Mesothelial cell of epicardium (in vitro differentiated cells): ENCODE measurements around the gene ABI3. TPM values are rescaled to one million over a fixed set of nuclear protein-coding genes. Genes with fewer than 3 reads are reported as not detected.

ENCODE experiments used
- DNase-seq, 2 experiments: peaks; one replicate each; pipeline ENCODE4 v3.0.0; 2021; ENCODE audit warnings: low spot score in 2 of 2; ENCODE audit not compliant: unreplicated experiment in 2 of 2
- H3K27ac Mint-ChIP-seq: 2 replicates; pipeline ENCODE4 v1.8.0; 2021; ENCODE audit warnings: mixed read lengths
- H3K27me3 Mint-ChIP-seq: 2 replicates; pipeline ENCODE4 v1.8.0; 2021; ENCODE audit warnings: low read depth, mixed read lengths
- H3K36me3 Mint-ChIP-seq: 2 replicates; pipeline ENCODE4 v1.8.0; 2021; ENCODE audit warnings: mixed read lengths
- H3K4me1 Mint-ChIP-seq: 2 replicates; pipeline ENCODE4 v1.8.0; 2021; ENCODE audit warnings: mixed read lengths
- H3K4me3 Mint-ChIP-seq: 2 replicates; pipeline ENCODE4 v1.8.0; 2021; ENCODE audit warnings: mild to moderate bottlenecking, moderate library complexity, mixed read lengths
- H3K9me3 Mint-ChIP-seq: 2 replicates; pipeline ENCODE4 v1.8.0; 2021; ENCODE audit warnings: mixed read lengths
- CTCF ChIP-seq: fragments of 200-600 bp; sonication (generic); IDR thresholded peaks from one replicate; pipeline ENCODE4 v1.5.0; 2021; ENCODE audit warnings: antibody characterized with exemption; ENCODE audit not compliant: unreplicated experiment
- total RNA-seq: library from RNA; stranded (reverse); gene quantifications from 3 replicates; pipeline ENCODE4 v1.2.1, GENCODE V29; 2021

Gene ABI3
- total RNA-seq, 1 donor from 2014 or later, result 0.69 TPM

DNA sequence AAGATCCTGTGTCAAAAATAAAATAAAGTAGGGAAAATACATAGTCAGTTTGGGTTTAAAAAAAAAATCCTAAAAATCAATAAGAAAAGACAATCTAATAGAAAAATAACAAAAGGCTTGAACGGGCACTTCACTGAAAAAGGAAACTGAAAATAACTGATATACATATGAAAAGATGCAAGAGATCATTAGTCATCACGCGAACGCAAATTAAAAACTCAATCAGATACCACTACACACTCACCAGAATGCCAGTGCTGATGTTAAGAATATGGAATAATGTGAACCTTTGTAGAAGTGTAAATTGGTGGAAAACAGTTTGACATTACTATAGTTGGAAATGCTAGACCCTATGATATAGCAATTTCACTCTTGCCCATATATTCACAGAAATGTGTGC, 14.8 kb upstream of the ABI3 start:
- Mint-ChIP-seq H3K36me3 (no peaks in the 10 kb centered on the region), H3K27ac (no peak overlapping the region), H3K9me3 (no peaks in the 10 kb centered on the region), H3K4me3 (no peak overlapping the region), H3K4me1 (peaks cover 9% of the 10 kb centered on the region), H3K27me3 (peaks cover 2% of the 10 kb centered on the region)
- DNase-seq, result no peak
- no peak for TF ChIP-seq CTCF

DNA sequence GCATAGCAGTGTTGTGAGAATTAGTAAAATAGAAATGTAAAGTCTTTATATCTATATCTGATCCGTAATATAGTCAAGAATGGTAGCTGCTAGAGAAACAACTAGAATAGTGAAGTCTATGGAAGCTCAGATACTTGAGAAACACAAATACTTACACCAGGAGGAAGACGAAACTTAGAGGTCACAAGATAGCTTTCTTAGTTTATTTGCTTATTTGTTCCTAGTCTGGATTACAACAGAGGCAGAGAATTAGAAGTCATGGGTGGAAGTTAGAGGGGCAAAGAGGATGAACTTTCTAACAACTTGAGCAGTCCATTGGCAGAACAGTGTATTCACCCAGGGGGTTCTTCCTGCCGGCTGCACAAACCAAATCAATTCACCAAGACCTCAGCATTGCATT, 14.0 kb upstream of the ABI3 start:
- H3K4me1 Mint-ChIP-seq, result peaks cover 8% of the 10 kb centered on the region
- H3K4me3 Mint-ChIP-seq, result no peak overlapping the region
- TF ChIP-seq CTCF, result no peak
- H3K9me3 Mint-ChIP-seq, result no peaks in the 10 kb centered on the region
- H3K27me3 Mint-ChIP-seq, result peaks cover 2% of the 10 kb centered on the region
- H3K36me3 Mint-ChIP-seq, result no peaks in the 10 kb centered on the region
- no peak for DNase-seq
- no peak overlapping the region for H3K27ac Mint-ChIP-seq

GRCh38 chr17:49197346-49197998, 13.0 kb upstream of the ABI3 start:
- peaks cover 5% of the 10 kb centered on the region for H3K4me1 Mint-ChIP-seq
- H3K9me3 Mint-ChIP-seq, result no peaks in the 10 kb centered on the region
- no peak overlapping the region for H3K4me3 Mint-ChIP-seq
- peaks cover 10% of the 10 kb centered on the region for H3K27me3 Mint-ChIP-seq
- H3K36me3 Mint-ChIP-seq, result no peaks in the 10 kb centered on the region
- H3K27ac Mint-ChIP-seq, result no peak overlapping the region
- DNase-seq, result no peak
- no peak for TF ChIP-seq CTCF

DNA sequence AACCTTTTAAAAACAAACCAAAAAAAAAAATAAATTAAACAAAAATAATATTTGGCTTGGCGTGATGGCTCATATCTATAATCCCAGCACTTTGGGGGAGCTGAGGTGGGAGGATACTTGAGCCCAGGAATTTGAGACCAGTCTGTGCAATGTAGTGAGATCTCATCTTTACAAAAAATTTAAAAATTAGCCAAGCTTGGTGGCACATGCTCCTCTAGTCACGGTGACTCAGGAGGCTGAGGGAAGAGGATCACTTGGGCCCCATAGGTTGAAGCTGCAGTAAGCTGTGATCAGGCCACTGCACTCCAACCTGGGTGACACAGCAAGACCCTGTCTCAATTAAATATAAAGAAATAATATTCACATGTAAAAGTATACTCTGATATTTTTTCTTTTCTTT, 12.3 kb upstream of the ABI3 start:
- TF ChIP-seq CTCF, result no peak
- DNase-seq, result no peak
- H3K36me3 Mint-ChIP-seq, result no peaks in the 10 kb centered on the region
- H3K9me3 Mint-ChIP-seq, result no peaks in the 10 kb centered on the region
- H3K4me3 Mint-ChIP-seq, result no peak overlapping the region
- H3K27me3 Mint-ChIP-seq, result peaks cover 14% of the 10 kb centered on the region
- no peak overlapping the region for H3K27ac Mint-ChIP-seq
- peaks cover 5% of the 10 kb centered on the region for H3K4me1 Mint-ChIP-seq

GRCh38 chr17:49200423-49201083, 10.0 kb upstream of the ABI3 start:
- H3K36me3 Mint-ChIP-seq, result no peaks in the 10 kb centered on the region
- H3K27ac Mint-ChIP-seq, result no peak overlapping the region
- H3K27me3 Mint-ChIP-seq, result peaks cover 33% of the 10 kb centered on the region

More at GRCh38 chr17:49200423-49201083, 10.0 kb upstream of the ABI3 start:
- DNase-seq, result no peak
- Mint-ChIP-seq H3K9me3 (no peaks in the 10 kb centered on the region), H3K4me1 (no peaks in the 10 kb centered on the region), H3K4me3 (no peak overlapping the region)
- no peak for TF ChIP-seq CTCF
